Activated gamma-delta T cell treated with anti-CD3 and anti-CD28 coated beads, Interleukin-2, amount 50 U/mL, for 16 hours (primary cell): Measurements from ENCODE around the gene ORAI3.
"Not testable (repeated sequence)": the region's sequence is repeated elsewhere in the genome, so short reads cannot be mapped to it uniquely, and the experiment has no call there.

Experiments
- DNase-seq: peaks from one replicate; pipeline ENCODE4 v3.0.0-alpha.2; 2020; ENCODE audit warnings: low read depth

The ORAI3 gene

GRCh38 chr16:30924076-30924912 is 24.6 kb upstream of the ORAI3 start:
- DNase-seq, result no peak

- no peak for DNase-seq
These were observed 23.8 kb upstream of the ORAI3 start for GRCh38 chr16:30924913-30925631.

- no peak for DNase-seq
These were observed 23.3 kb upstream of the ORAI3 start for GRCh38 chr16:30925632-30925987.

- no peak for DNase-seq
These were observed 22.7 kb upstream of the ORAI3 start for GRCh38 chr16:30925995-30926811.

- DNase-seq, result no peak
These were observed 21.7 kb upstream of the ORAI3 start for GRCh38 chr16:30926937-30927788.

GRCh38 chr16:30927789-30928378 is 21.0 kb upstream of the ORAI3 start:
- no peak for DNase-seq

- no peak for DNase-seq
These were observed 20.5 kb upstream of the ORAI3 start for GRCh38 chr16:30928390-30928789.

- DNase-seq, result no peak
These were observed 19.7 kb upstream of the ORAI3 start for GRCh38 chr16:30929167-30929566.

GRCh38 chr16:30930160-30930571 is 18.7 kb upstream of the ORAI3 start:
- DNase-seq, result no peak

GRCh38 chr16:30931068-30931650 is 17.7 kb upstream of the ORAI3 start:
- no peak for DNase-seq

- no peak for DNase-seq
These were observed 13.9 kb upstream of the ORAI3 start for GRCh38 chr16:30934827-30935557.

- no peak for DNase-seq
These were observed 11.2 kb upstream of the ORAI3 start for GRCh38 chr16:30937692-30938091.

- DNase-seq, result not testable (repeated sequence)
These were observed 9.3 kb upstream of the ORAI3 start for GRCh38 chr16:30939571-30939970.

GRCh38 chr16:30941600-30942425 is 7.1 kb upstream of the ORAI3 start:
- peak; percentile 44 for DNase-seq

- no peak for DNase-seq
These were observed 6.5 kb upstream of the ORAI3 start for GRCh38 chr16:30942426-30942806.

- no peak for DNase-seq
These were observed 4.5 kb upstream of the ORAI3 start for GRCh38 chr16:30944352-30944751.

- DNase-seq, result no peak
These were observed 2.0 kb upstream of the ORAI3 start for GRCh38 chr16:30946671-30947540.

- no peak for DNase-seq
These were observed 1.4 kb upstream of the ORAI3 start for GRCh38 chr16:30947541-30947858.
